ENCODE results near the gene FBXL20. TPM values are rescaled to one million over a fixed set of nuclear protein-coding genes. Genes with fewer than 3 reads are reported as not detected.
"Not testable (repeated sequence)": the region's sequence is repeated elsewhere in the genome, so short reads cannot be mapped to it uniquely, and the experiment has no call there.

FBXL20 gene
- total and polyA plus RNA-seq, 2 donors = 4.2 to 8.7 TPM

- not testable (repeated sequence) for DNase-seq (ENCODE audit: low read depth in 6 of 9, low spot score in 9 of 9); H3K4me3 ChIP-seq (ENCODE audit: low read length in 2 of 2); H3K9me3 ChIP-seq (ENCODE audit: control insufficient read depth in 2 of 2, insufficient read depth in 1 of 2, low read length in 1 of 2); H3K27me3 ChIP-seq (ENCODE audit: control insufficient read depth in 2 of 2, insufficient read depth in 1 of 2, low read length in 1 of 2); H3K4me1 ChIP-seq (ENCODE audit: control insufficient read depth in 2 of 2, insufficient read depth in 2 of 2, low read length in 2 of 2); H3K27ac ChIP-seq (ENCODE audit: low read depth in 1 of 2, low read length in 1 of 2)
- H3K36me3 ChIP-seq (ENCODE audit: control insufficient read depth in 2 of 2, insufficient read depth in 2 of 2, low read length in 1 of 2) = peaks cover 18 to 39% of the 10 kb centered on the region in 2 donors
- WGBS = 94% methylated on average over 3 of the region's 3 CpGs
Measured at GRCh38 chr17:39286513-39286912, 114.9 kb downstream of the FBXL20 start.

- H3K4me1 ChIP-seq (ENCODE audit: control insufficient read depth in 2 of 2, insufficient read depth in 2 of 2, low read length in 2 of 2) = no peaks in the 10 kb centered on the region
- H3K9me3 ChIP-seq (ENCODE audit: control insufficient read depth in 2 of 2, insufficient read depth in 1 of 2, low read length in 1 of 2) = no peaks in the 10 kb centered on the region
- no peak overlapping the region for H3K27ac ChIP-seq (ENCODE audit: low read depth in 1 of 2, low read length in 1 of 2)
- WGBS = 98% methylated on average over 5 of the region's 5 CpGs
- no peak overlapping the region for H3K4me3 ChIP-seq (ENCODE audit: low read length in 2 of 2)
- no peak for DNase-seq (ENCODE audit: low read depth in 6 of 9, low spot score in 9 of 9)
- H3K36me3 ChIP-seq (ENCODE audit: control insufficient read depth in 2 of 2, insufficient read depth in 2 of 2, low read length in 1 of 2) = peaks cover 16 to 45% of the 10 kb centered on the region in 2 donors
- H3K27me3 ChIP-seq (ENCODE audit: control insufficient read depth in 2 of 2, insufficient read depth in 1 of 2, low read length in 1 of 2) = no peaks in the 10 kb centered on the region
Measured at GRCh38 chr17:39284685-39285084, 116.7 kb downstream of the FBXL20 start.

- H3K9me3 ChIP-seq (ENCODE audit: control insufficient read depth in 2 of 2, insufficient read depth in 1 of 2, low read length in 1 of 2) = no peaks in the 10 kb centered on the region
- no peak overlapping the region for H3K27ac ChIP-seq (ENCODE audit: low read depth in 1 of 2, low read length in 1 of 2)
- DNase-seq (ENCODE audit: low read depth in 6 of 9, low spot score in 9 of 9) = no peak
- H3K27me3 ChIP-seq (ENCODE audit: control insufficient read depth in 2 of 2, insufficient read depth in 1 of 2, low read length in 1 of 2) = no peaks in the 10 kb centered on the region
- peaks cover 16 to 42% of the 10 kb centered on the region in 2 donors for H3K36me3 ChIP-seq (ENCODE audit: control insufficient read depth in 2 of 2, insufficient read depth in 2 of 2, low read length in 1 of 2)
- 99% methylated on average over 1 of the region's 1 CpG for WGBS
- no peaks in the 10 kb centered on the region for H3K4me1 ChIP-seq (ENCODE audit: control insufficient read depth in 2 of 2, insufficient read depth in 2 of 2, low read length in 2 of 2)
- no peak overlapping the region for H3K4me3 ChIP-seq (ENCODE audit: low read length in 2 of 2)
Measured at GRCh38 chr17:39283896-39284295, 117.5 kb downstream of the FBXL20 start.

GRCh38 chr17:39283098-39283497 is 118.3 kb downstream of the FBXL20 start:
- Histone ChIP-seq H3K27me3 (ENCODE audit: control insufficient read depth in 2 of 2, insufficient read depth in 1 of 2, low read length in 1 of 2) (no peaks in the 10 kb centered on the region), H3K4me3 (ENCODE audit: low read length in 2 of 2) (no peak overlapping the region), H3K9me3 (ENCODE audit: control insufficient read depth in 2 of 2, insufficient read depth in 1 of 2, low read length in 1 of 2) (no peaks in the 10 kb centered on the region), H3K36me3 (ENCODE audit: control insufficient read depth in 2 of 2, insufficient read depth in 2 of 2, low read length in 1 of 2) (peaks cover 21 to 39% of the 10 kb centered on the region in 2 donors), H3K27ac (ENCODE audit: low read depth in 1 of 2, low read length in 1 of 2) (no peak overlapping the region), H3K4me1 (ENCODE audit: control insufficient read depth in 2 of 2, insufficient read depth in 2 of 2, low read length in 2 of 2) (no peaks in the 10 kb centered on the region)
- DNase-seq (ENCODE audit: low read depth in 6 of 9, low spot score in 9 of 9) = no peak
- WGBS = 97% methylated on average over 4 of the region's 4 CpGs

DNA sequence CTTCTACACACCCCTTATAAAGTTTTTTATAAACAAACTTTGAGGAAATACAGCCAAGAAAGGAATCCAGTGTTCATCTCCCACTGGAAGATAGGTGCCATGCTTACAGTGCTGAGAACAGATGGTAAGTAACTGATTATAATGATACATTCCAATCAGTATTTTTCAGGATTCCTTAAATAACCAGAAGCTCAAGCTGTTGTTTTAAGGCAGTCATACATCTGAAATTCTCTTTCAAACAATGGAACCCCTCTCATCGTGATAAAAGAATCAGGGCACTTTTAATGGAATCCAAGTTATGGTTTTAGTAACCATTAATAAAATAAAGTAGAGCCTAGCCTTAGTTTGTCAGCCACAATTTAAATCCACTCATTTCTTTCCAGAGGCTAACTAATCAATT is 119.6 kb downstream of the FBXL20 start:
- Histone ChIP-seq H3K4me1 (ENCODE audit: control insufficient read depth in 2 of 2, insufficient read depth in 2 of 2, low read length in 2 of 2) (no peaks in the 10 kb centered on the region), H3K9me3 (ENCODE audit: control insufficient read depth in 2 of 2, insufficient read depth in 1 of 2, low read length in 1 of 2) (no peaks in the 10 kb centered on the region), H3K4me3 (ENCODE audit: low read length in 2 of 2) (no peak overlapping the region), H3K27ac (ENCODE audit: low read depth in 1 of 2, low read length in 1 of 2) (no peak overlapping the region), H3K27me3 (ENCODE audit: control insufficient read depth in 2 of 2, insufficient read depth in 1 of 2, low read length in 1 of 2) (no peaks in the 10 kb centered on the region), H3K36me3 (ENCODE audit: control insufficient read depth in 2 of 2, insufficient read depth in 2 of 2, low read length in 1 of 2) (peaks cover 22 to 35% of the 10 kb centered on the region in 2 donors)
- no peak for DNase-seq (ENCODE audit: low read depth in 6 of 9, low spot score in 9 of 9)
- 94% methylated on average over 1 of the region's 1 CpG for WGBS

DNA sequence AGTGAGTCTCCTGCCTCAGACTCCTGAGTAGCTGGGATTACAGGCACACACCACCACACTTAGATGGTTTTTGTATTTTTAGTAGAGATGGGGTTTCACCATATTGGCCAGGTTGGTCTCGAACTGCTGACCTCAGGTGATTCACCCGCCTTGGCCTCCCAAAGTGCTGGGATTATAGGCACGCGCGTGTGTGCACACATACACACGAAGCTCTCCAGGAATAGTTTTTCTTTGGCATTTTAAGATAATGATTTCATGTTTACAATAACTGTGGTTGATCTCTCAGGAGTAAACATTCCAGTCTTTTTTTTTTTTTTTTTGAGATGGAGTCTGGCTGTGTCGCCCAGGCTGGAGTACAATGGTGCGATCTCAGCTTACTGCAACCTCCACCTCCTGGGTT is 123.2 kb downstream of the FBXL20 start:
- not testable (repeated sequence) for H3K4me3 ChIP-seq (ENCODE audit: low read length in 2 of 2); H3K27ac ChIP-seq (ENCODE audit: low read depth in 1 of 2, low read length in 1 of 2); H3K9me3 ChIP-seq (ENCODE audit: control insufficient read depth in 2 of 2, insufficient read depth in 1 of 2, low read length in 1 of 2); H3K27me3 ChIP-seq (ENCODE audit: control insufficient read depth in 2 of 2, insufficient read depth in 1 of 2, low read length in 1 of 2); H3K4me1 ChIP-seq (ENCODE audit: control insufficient read depth in 2 of 2, insufficient read depth in 2 of 2, low read length in 2 of 2); DNase-seq (ENCODE audit: low read depth in 6 of 9, low spot score in 9 of 9)
- H3K36me3 ChIP-seq (ENCODE audit: control insufficient read depth in 2 of 2, insufficient read depth in 2 of 2, low read length in 1 of 2) = peaks cover 35 to 38% of the 10 kb centered on the region in 2 donors
- WGBS = 98% methylated on average over 8 of the region's 8 CpGs

DNA sequence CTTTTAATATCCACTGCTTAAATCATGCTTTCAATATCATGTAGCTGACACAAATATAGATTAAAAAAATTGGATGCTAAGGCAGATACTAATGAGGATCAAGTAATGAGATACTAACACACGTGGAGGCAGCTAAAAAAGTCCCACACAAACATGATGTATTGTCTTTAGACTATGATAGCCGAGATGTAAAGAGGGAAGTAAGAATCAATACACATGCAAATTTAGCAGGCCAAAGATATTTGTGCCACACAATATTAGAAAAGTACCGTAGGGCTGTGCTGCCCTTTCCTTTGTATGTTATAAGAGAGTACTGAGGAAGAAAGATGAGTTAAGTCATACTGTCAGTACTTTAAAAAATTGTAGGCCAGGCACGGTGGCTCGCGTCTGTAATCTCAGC is 124.3 kb downstream of the FBXL20 start:
- peaks cover 30 to 42% of the 10 kb centered on the region in 2 donors for H3K36me3 ChIP-seq (ENCODE audit: control insufficient read depth in 2 of 2, insufficient read depth in 2 of 2, low read length in 1 of 2)
- no peaks in the 10 kb centered on the region for H3K27me3 ChIP-seq (ENCODE audit: control insufficient read depth in 2 of 2, insufficient read depth in 1 of 2, low read length in 1 of 2)
- no peak for DNase-seq (ENCODE audit: low read depth in 6 of 9, low spot score in 9 of 9)
- H3K9me3 ChIP-seq (ENCODE audit: control insufficient read depth in 2 of 2, insufficient read depth in 1 of 2, low read length in 1 of 2) = no peaks in the 10 kb centered on the region
- no peaks in the 10 kb centered on the region for H3K4me1 ChIP-seq (ENCODE audit: control insufficient read depth in 2 of 2, insufficient read depth in 2 of 2, low read length in 2 of 2)
- whole genome bisulfite sequencing = 87% methylated on average over 6 of the region's 6 CpGs
- no peak overlapping the region for H3K27ac ChIP-seq (ENCODE audit: low read depth in 1 of 2, low read length in 1 of 2)
- no peak overlapping the region for H3K4me3 ChIP-seq (ENCODE audit: low read length in 2 of 2)

DNA sequence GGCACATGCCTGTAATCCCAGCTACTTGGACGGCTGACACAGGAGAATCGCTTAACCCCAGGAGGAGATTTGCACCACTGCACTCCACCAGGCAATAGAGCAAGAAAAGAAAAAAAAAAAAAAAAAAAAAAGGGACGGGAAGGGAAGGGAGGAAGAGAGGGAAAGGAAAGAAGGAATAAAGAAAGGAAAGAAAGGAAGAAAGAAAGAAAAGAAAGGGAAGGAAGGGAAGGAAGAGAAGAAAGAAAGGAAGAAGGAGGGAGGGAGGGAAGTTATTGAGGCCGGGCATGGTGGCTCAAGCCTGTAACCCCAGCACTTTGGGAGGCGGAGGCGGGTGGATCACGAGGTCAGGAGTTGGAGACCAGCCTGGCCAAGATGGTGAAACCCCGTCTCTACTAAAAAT is 125.3 kb downstream of the FBXL20 start:
- Histone ChIP-seq H3K9me3 (ENCODE audit: control insufficient read depth in 2 of 2, insufficient read depth in 1 of 2, low read length in 1 of 2) (no peaks in the 10 kb centered on the region), H3K4me1 (ENCODE audit: control insufficient read depth in 2 of 2, insufficient read depth in 2 of 2, low read length in 2 of 2) (no peaks in the 10 kb centered on the region), H3K36me3 (ENCODE audit: control insufficient read depth in 2 of 2, insufficient read depth in 2 of 2, low read length in 1 of 2) (peaks cover 29 to 45% of the 10 kb centered on the region in 2 donors), H3K27ac (ENCODE audit: low read depth in 1 of 2, low read length in 1 of 2) (no peak overlapping the region), H3K27me3 (ENCODE audit: control insufficient read depth in 2 of 2, insufficient read depth in 1 of 2, low read length in 1 of 2) (no peaks in the 10 kb centered on the region), H3K4me3 (ENCODE audit: low read length in 2 of 2) (no peak overlapping the region)
- 97% methylated on average over 8 of the region's 8 CpGs for WGBS
- DNase-seq (ENCODE audit: low read depth in 6 of 9, low spot score in 9 of 9) = no peak

DNA sequence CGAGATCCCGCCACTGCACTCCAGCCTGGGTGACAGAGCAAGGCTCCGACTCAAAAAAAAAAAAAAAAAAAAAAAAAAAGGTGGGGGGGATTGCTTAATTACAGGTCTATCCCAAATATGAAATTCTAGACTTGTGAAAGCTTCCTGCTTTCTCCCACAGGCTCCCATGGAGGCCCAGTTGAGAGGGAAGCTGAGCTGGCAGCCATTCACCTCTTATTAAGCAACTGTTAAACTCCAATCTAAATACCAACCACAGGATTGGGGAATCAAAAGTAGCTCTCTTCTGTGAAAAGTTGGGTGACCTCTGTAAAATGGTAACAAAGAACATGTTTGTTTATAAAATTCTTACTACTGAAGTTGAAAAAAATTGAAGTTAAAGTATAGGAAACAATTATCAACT is 129.9 kb downstream of the FBXL20 start:
- H3K4me1 ChIP-seq (ENCODE audit: control insufficient read depth in 2 of 2, insufficient read depth in 2 of 2, low read length in 2 of 2) = no peaks in the 10 kb centered on the region
- DNase-seq (ENCODE audit: low read depth in 6 of 9, low spot score in 9 of 9) = no peak
- H3K36me3 ChIP-seq (ENCODE audit: control insufficient read depth in 2 of 2, insufficient read depth in 2 of 2, low read length in 1 of 2) = peaks cover 48 to 56% of the 10 kb centered on the region in 2 donors
- H3K27me3 ChIP-seq (ENCODE audit: control insufficient read depth in 2 of 2, insufficient read depth in 1 of 2, low read length in 1 of 2) = no peaks in the 10 kb centered on the region
- no peak overlapping the region for H3K27ac ChIP-seq (ENCODE audit: low read depth in 1 of 2, low read length in 1 of 2)
- 97% methylated on average over 3 of the region's 3 CpGs for WGBS
- H3K4me3 ChIP-seq (ENCODE audit: low read length in 2 of 2) = no peak overlapping the region
- H3K9me3 ChIP-seq (ENCODE audit: control insufficient read depth in 2 of 2, insufficient read depth in 1 of 2, low read length in 1 of 2) = no peaks in the 10 kb centered on the region

- DNase-seq (ENCODE audit: low read depth in 6 of 9, low spot score in 9 of 9) = no peak
- H3K4me3 ChIP-seq (ENCODE audit: low read length in 2 of 2) = no peak overlapping the region
- peaks cover 53 to 60% of the 10 kb centered on the region in 2 donors for H3K36me3 ChIP-seq (ENCODE audit: control insufficient read depth in 2 of 2, insufficient read depth in 2 of 2, low read length in 1 of 2)
- H3K27me3 ChIP-seq (ENCODE audit: control insufficient read depth in 2 of 2, insufficient read depth in 1 of 2, low read length in 1 of 2) = no peaks in the 10 kb centered on the region
- H3K27ac ChIP-seq (ENCODE audit: low read depth in 1 of 2, low read length in 1 of 2) = no peak overlapping the region
- H3K9me3 ChIP-seq (ENCODE audit: control insufficient read depth in 2 of 2, insufficient read depth in 1 of 2, low read length in 1 of 2) = no peaks in the 10 kb centered on the region
- WGBS = 75% methylated on average over 3 of the region's 3 CpGs
- H3K4me1 ChIP-seq (ENCODE audit: control insufficient read depth in 2 of 2, insufficient read depth in 2 of 2, low read length in 2 of 2) = no peaks in the 10 kb centered on the region
Measured at GRCh38 chr17:39270923-39271322, 130.5 kb downstream of the FBXL20 start.
